NCI-H1417 (cell line): ENCODE measurements around the gene ABLIM1.
A peak's percentile ranks its signal among the peaks of the same experiment; 100 is the strongest.

ENCODE experiments used
- DNase-seq, 3 experiments: peaks; one replicate each; lab custom pipeline; 2025; lab: John Stamatoyannopoulos, UW

ABLIM1 gene

GRCh38 chr10:114408968-114409444 lies 249.1 kb downstream of the ABLIM1 start:
- DNase-seq, result no peak

GRCh38 chr10:114408112-114408967 lies 249.7 kb downstream of the ABLIM1 start:
- peak in 2 of 3 experiments; percentile 9 to 44 for DNase-seq

GRCh38 chr10:114406455-114406854 lies 251.6 kb downstream of the ABLIM1 start:
- no peak for DNase-seq

GRCh38 chr10:114405011-114405350 lies 253.1 kb downstream of the ABLIM1 start:
- no peak for DNase-seq

GRCh38 chr10:114404171-114405010 lies 253.7 kb downstream of the ABLIM1 start, which contains the start of gene AFAP1L2:
TSS of gene AFAP1L2 (minus strand) at chr10:114404502. CDS start at chr10:114404455, 47 bp downstream.
- DNase-seq, result peak in 2 of 3 experiments; percentile 7 to 9

GRCh38 chr10:114403541-114404161 lies 254.4 kb downstream of the ABLIM1 start:
- DNase-seq, result no peak

- no peak for DNase-seq
These were observed 255.1 kb downstream of the ABLIM1 start for GRCh38 chr10:114402871-114403540.

- no peak for DNase-seq
These were observed 255.8 kb downstream of the ABLIM1 start for GRCh38 chr10:114402233-114402632.

- DNase-seq, result no peak
These were observed 256.8 kb downstream of the ABLIM1 start for GRCh38 chr10:114401195-114401791.

- DNase-seq, result no peak
These were observed 258.0 kb downstream of the ABLIM1 start for GRCh38 chr10:114400091-114400490.

GRCh38 chr10:114399576-114399975 lies 258.5 kb downstream of the ABLIM1 start:
- no peak for DNase-seq

GRCh38 chr10:114398587-114399331 lies 259.3 kb downstream of the ABLIM1 start:
- DNase-seq, result no peak

- no peak for DNase-seq
These were observed 260.4 kb downstream of the ABLIM1 start for GRCh38 chr10:114397651-114398145.

GRCh38 chr10:114396464-114396863 lies 261.6 kb downstream of the ABLIM1 start:
- DNase-seq, result no peak

GRCh38 chr10:114395366-114396022 lies 262.6 kb downstream of the ABLIM1 start:
- no peak for DNase-seq

GRCh38 chr10:114394531-114394930 lies 263.5 kb downstream of the ABLIM1 start:
- DNase-seq, result no peak

- DNase-seq, result no peak
These were observed 264.2 kb downstream of the ABLIM1 start for GRCh38 chr10:114393886-114394285.

GRCh38 chr10:114393482-114393881 lies 264.6 kb downstream of the ABLIM1 start:
- DNase-seq, result peak in 1 of 3 experiments; percentile 26

GRCh38 chr10:114392112-114392835 lies 265.8 kb downstream of the ABLIM1 start:
- no peak for DNase-seq
